B cell (primary cell): ENCODE measurements around the gene SH3BGRL3.

Experiments used
- CTCF ChIP-seq: fragments of 200-600 bp; IDR thresholded peaks from one replicate; pipeline ENCODE4 v1.8.0; 2022; ENCODE audit warnings: antibody characterized with exemption, mild to moderate bottlenecking
- EZH2 ChIP-seq: IDR thresholded peaks from 2 replicates; pipeline ENCODE4 v1.6.1; 2012; ENCODE audit warnings: borderline replicate concordance, low read depth, mild to moderate bottlenecking, moderate library complexity, low read length; ENCODE audit not compliant: insufficient read depth, poor library complexity, severe bottlenecking

- no peak for TF ChIP-seq CTCF
- no peak for TF ChIP-seq EZH2
Measured at GRCh38 chr1:26315874-26316850, 36.3 kb downstream of the SH3BGRL3 start.
